Ishikawa (cell line): ENCODE measurements around the gene SRSF7.

ENCODE experiments used
- CEBPB ChIP-seq: IDR thresholded peaks from 2 replicates; pipeline ENCODE4 v1.6.1; 2012
- CREB1 ChIP-seq: IDR thresholded peaks from 2 replicates; pipeline ENCODE4 v1.6.1; 2012; ENCODE audit warnings: low read depth
- EGR1 ChIP-seq: IDR thresholded peaks from 2 replicates; pipeline ENCODE4 v1.6.1; 2012
- EP300 ChIP-seq: IDR thresholded peaks from 2 replicates; pipeline ENCODE4 v1.6.1; 2012; ENCODE audit warnings: borderline replicate concordance
- FOXM1 ChIP-seq: IDR thresholded peaks from 2 replicates; pipeline ENCODE4 v1.6.1; 2012; ENCODE audit warnings: low read depth, borderline replicate concordance
- MAX ChIP-seq: IDR thresholded peaks from 2 replicates; pipeline ENCODE4 v1.6.1; 2012
- NFIC ChIP-seq: IDR thresholded peaks from 2 replicates; pipeline ENCODE4 v1.6.1; 2012
- RAD21 ChIP-seq: IDR thresholded peaks from 2 replicates; pipeline ENCODE4 v1.6.1; 2012; ENCODE audit warnings: low read depth
- REST ChIP-seq: IDR thresholded peaks from 2 replicates; pipeline ENCODE4 v1.6.1; 2012; ENCODE audit warnings: low read depth, mild to moderate bottlenecking
- TAF1 ChIP-seq: IDR thresholded peaks from 2 replicates; pipeline ENCODE4 v1.6.1; 2012; ENCODE audit warnings: low read depth, mild to moderate bottlenecking
- TCF12 ChIP-seq: IDR thresholded peaks from 2 replicates; pipeline ENCODE4 v1.6.1; 2012; ENCODE audit warnings: low read depth
- TEAD4 ChIP-seq: IDR thresholded peaks from 2 replicates; pipeline ENCODE4 v1.6.1; 2012
- USF1 ChIP-seq: IDR thresholded peaks from 2 replicates; pipeline ENCODE4 v1.6.1; 2012
- YY1 ChIP-seq: IDR thresholded peaks from 2 replicates; pipeline ENCODE4 v1.6.1; 2012; ENCODE audit warnings: low read depth
- ZBTB7A ChIP-seq: IDR thresholded peaks from 2 replicates; pipeline ENCODE4 v1.6.1; 2012; ENCODE audit warnings: low read depth

SRSF7 gene

GRCh38 chr2:38731684-38732221 lies 19.4 kb downstream of the SRSF7 start:
- TF ChIP-seq TAF1 (no peak), EGR1 (no peak), USF1 (no peak), YY1 (no peak), MAX (no peak), TEAD4 (no peak), REST (no peak), CEBPB (no peak), FOXM1 (no peak), CREB1 (no peak), ZBTB7A (no peak), NFIC (no peak), TCF12 (no peak), RAD21 (no peak), EP300 (no peak)

GRCh38 chr2:38731090-38731489 lies 20.1 kb downstream of the SRSF7 start:
- TF ChIP-seq USF1 = no peak

- TF ChIP-seq NFIC (no peak), CEBPB (no peak), ZBTB7A (no peak), TAF1 (no peak), USF1 (no peak), EP300 (no peak), EGR1 (no peak), FOXM1 (no peak), TCF12 (no peak), CREB1 (no peak), MAX (no peak), RAD21 (no peak), REST (no peak), TEAD4 (no peak), YY1 (no peak)
These were observed 22.5 kb downstream of the SRSF7 start for GRCh38 chr2:38728694-38729093.

GRCh38 chr2:38727661-38728060 lies 23.5 kb downstream of the SRSF7 start:
- no peak for TF ChIP-seq CREB1
- TF ChIP-seq TEAD4 = no peak
- no peak for TF ChIP-seq REST

- TF ChIP-seq NFIC (no peak), ZBTB7A (no peak), CREB1 (no peak), CEBPB (no peak), RAD21 (no peak), FOXM1 (no peak), TCF12 (no peak), REST (no peak)
These were observed 28.0 kb downstream of the SRSF7 start for GRCh38 chr2:38723173-38723572.
